KMS-11 (cell line): ENCODE measurements around the gene KDSR.

Experiments
- H2AFZ ChIP-seq: fragments of 200-600 bp; sonication (generic); 2 replicates; pipeline ENCODE4 v1.6.1; 2016; ENCODE audit warnings: antibody characterized with exemption, mixed run types, low read depth
- H3K27ac ChIP-seq: fragments of 200-600 bp; sonication (generic); 2 replicates; pipeline ENCODE4 v1.6.1; 2016; ENCODE audit warnings: mild to moderate bottlenecking, mixed run types
- H3K27me3 ChIP-seq: fragments of 200-600 bp; sonication (generic); 2 replicates; pipeline ENCODE4 v1.6.1; 2017; ENCODE audit warnings: mild to moderate bottlenecking, low read depth, mixed run types, moderate library complexity; ENCODE audit not compliant: insufficient read depth
- H3K36me3 ChIP-seq: fragments of 200-600 bp; sonication (generic); 2 replicates; pipeline ENCODE4 v1.6.1; 2017; ENCODE audit warnings: mild to moderate bottlenecking, mixed run types; ENCODE audit not compliant: insufficient read depth
- H3K4me1 ChIP-seq: fragments of 200-600 bp; sonication (generic); 2 replicates; pipeline ENCODE4 v1.6.1; 2016; ENCODE audit warnings: mild to moderate bottlenecking, low read depth, mixed run types; ENCODE audit not compliant: poor library complexity, severe bottlenecking
- H3K4me2 ChIP-seq: fragments of 200-600 bp; sonication (generic); 2 replicates; pipeline ENCODE4 v1.7.0; 2016; ENCODE audit warnings: mild to moderate bottlenecking, mixed run types
- H3K4me3 ChIP-seq: fragments of 200-600 bp; sonication (generic); IDR thresholded peaks from 2 replicates; pipeline ENCODE4 v1.6.1; 2017; ENCODE audit warnings: low read depth, low read length, mixed read lengths; ENCODE audit not compliant: insufficient read depth
- H3K79me2 ChIP-seq: fragments of 200-600 bp; sonication (generic); 2 replicates; pipeline ENCODE4 v1.6.1; 2016; ENCODE audit warnings: low read depth, mixed run types; ENCODE audit not compliant: insufficient read depth
- H3K9ac ChIP-seq: fragments of 200-600 bp; sonication (generic); 2 replicates; pipeline ENCODE4 v1.6.1; 2016; ENCODE audit warnings: mild to moderate bottlenecking, mixed run types
- H4K20me1 ChIP-seq: fragments of 200-600 bp; sonication (generic); 2 replicates; pipeline ENCODE4 v1.6.1; 2016; ENCODE audit warnings: mild to moderate bottlenecking, mixed run types; ENCODE audit not compliant: insufficient read depth
- TF ChIP-seq, protein P1 (sequence below): fragments of 200-600 bp; sonication (generic); conservative IDR thresholded peaks from 2 replicates; pipeline ENCODE4 v1.6.1; 2017; ENCODE audit warnings: low read depth, mild to moderate bottlenecking, antibody characterized with exemption, low read length, moderate library complexity, mixed read lengths

The KDSR gene

DNA sequence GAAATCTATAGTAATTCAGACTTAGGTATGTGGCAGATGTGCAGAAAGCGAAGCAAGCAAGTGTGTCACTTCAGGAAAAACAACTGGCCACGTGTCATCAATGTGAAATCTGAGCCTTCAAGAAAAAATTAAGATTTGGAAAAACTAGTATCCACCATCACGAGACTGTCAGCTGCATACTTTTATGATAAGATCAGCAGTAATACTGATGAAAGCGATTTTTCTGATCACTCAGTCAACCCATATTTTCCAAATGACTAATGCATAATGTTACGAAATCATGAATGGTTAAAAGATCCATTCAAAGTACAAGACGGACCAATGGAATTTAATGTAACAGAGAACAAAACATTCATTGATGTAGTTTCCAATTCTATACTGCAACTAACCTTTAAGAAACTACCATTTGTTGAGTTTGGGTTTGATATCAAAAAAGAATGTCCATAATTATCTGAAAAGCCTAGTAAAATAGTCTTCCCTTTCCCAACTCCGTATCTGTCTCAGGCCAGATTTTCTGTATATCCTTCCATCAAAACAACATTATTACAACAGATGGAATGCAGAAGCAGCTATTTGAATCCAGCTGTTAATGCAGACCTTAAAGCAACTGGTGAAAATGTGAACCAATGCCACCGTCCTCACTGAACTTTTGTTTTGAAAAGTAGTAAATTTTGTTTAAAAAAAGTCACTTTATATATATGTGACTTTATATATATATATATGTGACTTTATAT lies 30.5 kb downstream of the KDSR start:
- Histone ChIP-seq H4K20me1 (no peaks in the 10 kb centered on the region), H3K27me3 (no peaks in the 10 kb centered on the region), H3K27ac (no peak overlapping the region), H3K4me1 (peaks cover 3% of the 10 kb centered on the region), H2AFZ (no peak overlapping the region), H3K9ac (no peak overlapping the region), H3K36me3 (no peaks in the 10 kb centered on the region), H3K79me2 (no peaks in the 10 kb centered on the region), H3K4me3 (no peak overlapping the region), H3K4me2 (no peak overlapping the region)
- TF ChIP-seq, protein P1, sequence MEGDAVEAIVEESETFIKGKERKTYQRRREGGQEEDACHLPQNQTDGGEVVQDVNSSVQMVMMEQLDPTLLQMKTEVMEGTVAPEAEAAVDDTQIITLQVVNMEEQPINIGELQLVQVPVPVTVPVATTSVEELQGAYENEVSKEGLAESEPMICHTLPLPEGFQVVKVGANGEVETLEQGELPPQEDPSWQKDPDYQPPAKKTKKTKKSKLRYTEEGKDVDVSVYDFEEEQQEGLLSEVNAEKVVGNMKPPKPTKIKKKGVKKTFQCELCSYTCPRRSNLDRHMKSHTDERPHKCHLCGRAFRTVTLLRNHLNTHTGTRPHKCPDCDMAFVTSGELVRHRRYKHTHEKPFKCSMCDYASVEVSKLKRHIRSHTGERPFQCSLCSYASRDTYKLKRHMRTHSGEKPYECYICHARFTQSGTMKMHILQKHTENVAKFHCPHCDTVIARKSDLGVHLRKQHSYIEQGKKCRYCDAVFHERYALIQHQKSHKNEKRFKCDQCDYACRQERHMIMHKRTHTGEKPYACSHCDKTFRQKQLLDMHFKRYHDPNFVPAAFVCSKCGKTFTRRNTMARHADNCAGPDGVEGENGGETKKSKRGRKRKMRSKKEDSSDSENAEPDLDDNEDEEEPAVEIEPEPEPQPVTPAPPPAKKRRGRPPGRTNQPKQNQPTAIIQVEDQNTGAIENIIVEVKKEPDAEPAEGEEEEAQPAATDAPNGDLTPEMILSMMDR = no peak

DNA sequence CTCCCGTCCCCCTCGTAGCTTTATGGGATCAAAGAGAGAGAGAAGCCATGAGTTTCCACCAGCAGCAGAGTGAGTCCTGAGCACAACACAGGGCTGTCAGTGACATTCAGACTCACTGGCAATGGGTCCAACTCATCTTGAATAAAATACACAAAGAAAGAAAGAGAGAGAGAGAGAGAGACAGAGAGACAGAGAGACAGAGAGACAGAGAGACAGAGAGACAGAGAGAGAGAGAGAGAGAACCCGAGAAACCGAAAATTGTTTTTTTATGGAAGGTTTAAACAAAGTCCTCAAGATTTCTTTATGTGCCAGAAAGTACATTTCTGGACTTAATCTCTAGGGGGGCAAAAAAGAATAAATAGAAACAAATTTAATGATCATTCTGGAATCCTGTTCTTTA lies 35.9 kb downstream of the KDSR start:
- Histone ChIP-seq H4K20me1 (no peaks in the 10 kb centered on the region), H2AFZ (no peak overlapping the region), H3K4me3 (no peak overlapping the region), H3K27me3 (no peaks in the 10 kb centered on the region), H3K36me3 (no peaks in the 10 kb centered on the region), H3K4me2 (no peak overlapping the region), H3K27ac (no peak overlapping the region), H3K79me2 (no peaks in the 10 kb centered on the region), H3K9ac (no peak overlapping the region), H3K4me1 (no peaks in the 10 kb centered on the region)
- TF ChIP-seq, protein P1 = no peak

- Histone ChIP-seq H3K27ac (no peak overlapping the region), H3K9ac (no peak overlapping the region), H3K4me2 (no peak overlapping the region), H3K27me3 (no peaks in the 10 kb centered on the region), H3K4me1 (no peaks in the 10 kb centered on the region), H4K20me1 (no peaks in the 10 kb centered on the region), H3K79me2 (no peaks in the 10 kb centered on the region), H3K4me3 (no peak overlapping the region), H3K36me3 (no peaks in the 10 kb centered on the region), H2AFZ (no peak overlapping the region)
- TF ChIP-seq, protein P1 = no peak
These were observed 37.4 kb downstream of the KDSR start for GRCh38 chr18:63329431-63330145.

- Histone ChIP-seq H3K36me3 (no peaks in the 10 kb centered on the region), H3K9ac (no peak overlapping the region), H2AFZ (no peak overlapping the region), H3K79me2 (no peaks in the 10 kb centered on the region), H3K4me1 (peaks cover 17% of the 10 kb centered on the region), H3K27me3 (no peaks in the 10 kb centered on the region), H3K4me3 (no peak overlapping the region), H3K27ac (no peak overlapping the region), H3K4me2 (no peak overlapping the region), H4K20me1 (no peaks in the 10 kb centered on the region)
- TF ChIP-seq, protein P1 = no peak
These were observed 41.0 kb downstream of the KDSR start for GRCh38 chr18:63326011-63326410.
